H1 (cell line): Measurements from ENCODE around the gene BTRC. TPM values are rescaled to one million over a fixed set of nuclear protein-coding genes. Genes with fewer than 3 reads are reported as not detected.

Experiments used
- ASH2L ChIP-seq: fragments of 200-600, 300-600 bp; sonication (generic); IDR thresholded peaks from one replicate; pipeline ENCODE4 v1.7.1; 2017; ENCODE audit warnings: low read length
- CBX5 ChIP-seq: fragments of 300-800, 300-1000 bp; sonication (generic); IDR thresholded peaks from 2 replicates; pipeline ENCODE4 v1.7.1; 2016; ENCODE audit warnings: antibody characterized with exemption, low read length, low read depth
- EP300 ChIP-seq, 2 experiments: IDR thresholded peaks; 1 replicate in 1 of 2; 2 replicates in 1 of 2; pipeline ENCODE4 v1.6.1; 2011 to 2012; ENCODE audit warnings: low read depth in 2 of 2, low read length in 2 of 2, mild to moderate bottlenecking in 2 of 2, borderline replicate concordance in 1 of 2, inconsistent platforms in 1 of 2, moderate library complexity in 1 of 2
- SIN3A ChIP-seq, 2 experiments: IDR thresholded peaks in 1 of 2; conservative IDR thresholded peaks in 1 of 2; 2 replicates each; pipeline ENCODE4 v1.6.1; 2011 to 2012; ENCODE audit warnings: low read length in 2 of 2, improper control_type of control experiment in 1 of 2, low read depth in 1 of 2, mild to moderate bottlenecking in 1 of 2
- SIX5 ChIP-seq: IDR thresholded peaks from 2 replicates; pipeline ENCODE4 v1.6.1; 2011; ENCODE audit warnings: mild to moderate bottlenecking, low read depth, low read length
- ZNF274 ChIP-seq: IDR thresholded peaks from 2 replicates; pipeline ENCODE4 v1.7.0; 2012; ENCODE audit warnings: low read length, borderline replicate concordance; ENCODE audit errors: extremely low read depth
- polyA plus RNA-seq, 7 experiments: library from polyadenylated mRNA; depleted of rRNA in 3 of 7; stranded (reverse) in 5 of 7; unstranded in 2 of 7; fragments of >200 nt in 5 of 7; fragments of 200-250 nt in 2 of 7; gene quantifications; 1 replicate in 5 of 7; 2 replicates in 1 of 7; 4 replicates in 1 of 7; pipeline versions ENCODE4 v1.2.1 to v1.2.3, GENCODE V29; 2011 to 2013; ENCODE audit warnings: missing spikeins in 2 of 7, mixed read lengths in 2 of 7
- total RNA-seq: library from RNA; stranded (reverse); fragmentation: NEBNext Ultra II Directional; extraction: Animal tissue kit (Norgen Biotek cat#: 25700); gene quantifications from 2 replicates; pipeline ENCODE4 v1.2.1, GENCODE V29; 2021

The BTRC gene
- total and polyA plus RNA-seq, 2 of the 8 experiments (the other 6 are each of a cell fraction or from before 2014, with no cell fraction given) = 9.9 to 24.7 TPM

GRCh38 chr10:101565936-101566332, 212.0 kb downstream of the BTRC start (continued):
- no peak for TF ChIP-seq EP300 (IDR thresholded peaks at IDR 0.05; ENCODE audit: borderline replicate concordance in 1 of 2, low read depth in 2 of 2, low read length in 2 of 2)
- TF ChIP-seq CBX5 = no peak
- TF ChIP-seq SIX5 = no peak
- TF ChIP-seq ASH2L = no peak
- TF ChIP-seq SIN3A (conservative IDR thresholded peaks at IDR 0.05 in 1 of 2, IDR thresholded peaks at IDR 0.05 in 1 of 2; ENCODE audit: low read depth in 1 of 2, low read length in 2 of 2) = no peak
- no peak for TF ChIP-seq ZNF274
